GM12878 (cell line): ENCODE data around the gene SH2D3A. TPM values are rescaled to one million over a fixed set of nuclear protein-coding genes. Genes with fewer than 3 reads are reported as not detected.

Experiments
- CREM ChIP-seq: IDR thresholded peaks from 2 replicates; pipeline ENCODE4 v1.6.1; 2014; ENCODE audit warnings: antibody characterized with exemption, low read depth
- CTCF ChIP-seq, 3 experiments: IDR thresholded peaks in 2 of 3; conservative IDR thresholded peaks in 1 of 3; 2 replicates each; pipeline ENCODE4 v1.5.1; 2011; ENCODE audit warnings: low read depth in 3 of 3, low read length in 3 of 3, mild to moderate bottlenecking in 3 of 3, control low read depth in 2 of 3, moderate library complexity in 2 of 3, inconsistent platforms in 1 of 3, mixed read lengths in 1 of 3; ENCODE audit not compliant: control insufficient read depth in 2 of 3, insufficient read depth in 1 of 3; ENCODE audit errors: extremely low read depth in 1 of 3
- EED ChIP-seq: sonication (generic); IDR thresholded peaks from 2 replicates; pipeline ENCODE4 v1.6.1; 2016; ENCODE audit warnings: antibody characterized with exemption, low read depth
- EZH2 ChIP-seq: IDR thresholded peaks from 2 replicates; pipeline ENCODE4 v1.6.1; 2012; ENCODE audit warnings: low read depth, mild to moderate bottlenecking, control low read depth, inconsistent platforms, low read length, borderline replicate concordance; ENCODE audit not compliant: control insufficient read depth
- FOS ChIP-seq: IDR thresholded peaks from 3 replicates; pipeline ENCODE4 v1.6.1; 2011; ENCODE audit warnings: borderline replicate concordance; ENCODE audit not compliant: insufficient read length; ENCODE audit errors: extremely low read depth
- HCFC1 ChIP-seq: fragments of 150-350 bp; IDR thresholded peaks from 2 replicates; pipeline ENCODE4 v1.6.1; 2014; ENCODE audit warnings: low read length
- MEF2B ChIP-seq: fragments of 450-650 bp; IDR thresholded peaks from 2 replicates; pipeline ENCODE4 v1.6.1; 2018; ENCODE audit warnings: mild to moderate bottlenecking, moderate library complexity; ENCODE audit not compliant: partially characterized antibody, poor library complexity, severe bottlenecking
- POU2F2 ChIP-seq: IDR thresholded peaks from 3 replicates; pipeline ENCODE4 v1.6.1; 2011; ENCODE audit warnings: low read depth, mild to moderate bottlenecking, low read length, borderline replicate concordance
- RCOR1 ChIP-seq: conservative IDR thresholded peaks from 2 replicates; pipeline ENCODE4 v1.6.1; 2012; ENCODE audit warnings: low read depth, low read length, improper control_type of control experiment
- REST ChIP-seq: IDR thresholded peaks from 2 replicates; pipeline ENCODE4 v1.6.1; 2012; ENCODE audit warnings: mild to moderate bottlenecking, low read depth, low read length
- TAF1 ChIP-seq: IDR thresholded peaks from 2 replicates; pipeline ENCODE4 v1.6.1; 2011; ENCODE audit warnings: mild to moderate bottlenecking, low read depth, low read length, borderline replicate concordance
- ZNF384 ChIP-seq: IDR thresholded peaks from 2 replicates; pipeline ENCODE4 v1.6.1; 2012; ENCODE audit warnings: low read depth, mild to moderate bottlenecking, low read length, improper control_type of control experiment, borderline replicate concordance
- polyA plus RNA-seq, 11 experiments: library from polyadenylated mRNA; depleted of rRNA in 4 of 11; unstranded in 6 of 11; stranded (reverse) in 5 of 11; fragments of >200 nt; fragmentation: Nextera tagmentation in 4 of 11; fragmentation: Illumina TruSeq in 1 of 11; extraction: Ambion mirVana in 4 of 11; extraction: Trizol in 1 of 11; gene quantifications; 1 replicate in 1 of 11; 2 replicates in 10 of 11; pipeline versions ENCODE4 v1.2.1 to v1.2.3, GENCODE V29; 2011 to 2016; ENCODE audit warnings: inconsistent platforms in 2 of 11, missing spikeins in 2 of 11, low read depth in 1 of 11
- total RNA-seq, 4 experiments: library from RNA; depleted of rRNA in 3 of 4; stranded (reverse); fragments of >200 nt in 3 of 4; fragmentation: Illumina TruSeq in 1 of 4; extraction: Trizol in 1 of 4; gene quantifications; 2 replicates each; pipeline versions ENCODE4 v1.2.1 to v1.2.3, GENCODE V29; 2013 to 2021

Gene SH2D3A
- total and polyA plus RNA-seq, 10 of the 15 experiments (the other 5 are each of a cell fraction or from before 2014, with no cell fraction given), result 0.77 to 24.4 (median 9.5) TPM

GRCh38 chr19:6754653-6755463, 12.4 kb downstream of the SH2D3A start (continued):
- TF ChIP-seq CTCF (IDR thresholded peaks at IDR 0.05 in 2 of 3, conservative IDR thresholded peaks at IDR 0.05 in 1 of 3; ENCODE audit: control insufficient read depth in 2 of 3, extremely low read depth in 1 of 3, insufficient read depth in 1 of 3, low read depth in 3 of 3, low read length in 3 of 3) (no peak), HCFC1 (no peak), EED (no peak), CREM (no peak), ZNF384 (no peak), MEF2B (no peak), FOS (no peak), RCOR1 (no peak), TAF1 (no peak), EZH2 (no peak), REST (no peak), POU2F2 (no peak)
- TF ChIP-seq, all 136 proteins: peak for 0
